HCT116 (cell line): ENCODE data around the gene NAA40. TPM values are rescaled to one million over a fixed set of nuclear protein-coding genes. Genes with fewer than 3 reads are reported as not detected.

Source experiments
- ATAC-seq: fragments of 200-7000 bp; cut with Tn5 transposase; 2 replicates; pipeline ENCODE4 v1.9.1; 2020; ENCODE audit warnings: mild to moderate bottlenecking, moderate library complexity
- BruUV-seq: library from RNA; stranded (reverse); fragments of 400-500 nt; replicated peaks from 2 replicates; lab custom pipeline; 2021; lab: Mats Ljungman, UMichigan
- CTCF ChIA-PET: fragments of 300-600 bp; sonication (Branson Sonifier 250); formaldehyde crosslinking; loops from one replicate; lab custom pipeline; 2021; ENCODE audit warnings: antibody characterized with exemption; lab: Charles Lee
- POLR2A ChIA-PET: fragments of 300-600, 350-600 bp; sonication (Branson Sonifier 250); formaldehyde crosslinking; loops from one replicate; lab custom pipeline; 2021; ENCODE audit warnings: antibody characterized with exemption; lab: Charles Lee
- RAD21 ChIA-PET, 2 experiments: fragments of 300-600 bp; sonication (Branson Sonifier 250); formaldehyde crosslinking; loops; one replicate each; lab custom pipeline; 2023; ENCODE audit warnings: low total read pairs in 2 of 2; ENCODE audit not compliant: uncharacterized antibody in 2 of 2, unreplicated experiment in 2 of 2, low non-redundant PET in 1 of 2; lab: Charles Lee
- DNase-seq: peaks from one replicate; pipeline ENCODE4 v3.0.0-alpha.2; 2010; ENCODE audit warnings: low read depth, low spot score
- H2AFZ ChIP-seq: fragments of 200-600 bp; shearing (Covaris generic), sonication (generic); 2 replicates; pipeline ENCODE4 v1.6.1; 2017; ENCODE audit warnings: low read depth, mixed run types, mixed read lengths, antibody characterized with exemption, low read length; ENCODE audit not compliant: poor library complexity, severe bottlenecking
- H3K27ac ChIP-seq: 2 replicates; pipeline ENCODE4 v1.5.1; 2012; ENCODE audit warnings: low read depth, low read length
- H3K27me3 ChIP-seq: fragments of 200-600 bp; sonication (generic); 2 replicates; pipeline ENCODE4 v1.6.1; 2016; ENCODE audit warnings: mixed run types, low read length, mixed read lengths; ENCODE audit not compliant: insufficient read depth
- H3K36me3 ChIP-seq, 2 experiments: fragments of 200-500 bp in 1 of 2; fragments of 200-600 bp in 1 of 2; sonication (Bioruptor generic) in 1 of 2; sonication (generic) in 1 of 2; 2 replicates each; pipeline versions ENCODE4 v1.5.1 to v1.6.1; 2014 to 2016; ENCODE audit warnings: low read length in 2 of 2, inconsistent platforms in 1 of 2, mixed read lengths in 1 of 2, mixed run types in 1 of 2; ENCODE audit not compliant: insufficient read depth in 2 of 2, control insufficient read depth in 1 of 2
- H3K4me1 ChIP-seq, 2 experiments: fragments of 200-600 bp in 1 of 2; sonication (generic) in 1 of 2; 2 replicates each; pipeline versions ENCODE4 v1.5.1 to v1.6.1; 2012 to 2017; ENCODE audit warnings: low read length in 2 of 2, inconsistent platforms in 1 of 2, mild to moderate bottlenecking in 1 of 2, mixed read lengths in 1 of 2, mixed run types in 1 of 2, moderate library complexity in 1 of 2; ENCODE audit not compliant: insufficient read depth in 2 of 2, control insufficient read depth in 1 of 2
- H3K4me2 ChIP-seq: fragments of 200-600 bp; sonication (generic); 2 replicates; pipeline ENCODE4 v1.6.1; 2017; ENCODE audit warnings: mixed run types, low read length, mixed read lengths
- H3K4me3 ChIP-seq, 2 experiments: fragments of 200-600 bp in 1 of 2; sonication (generic) in 1 of 2; replicated peaks in 1 of 2; 2 replicates each; pipeline ENCODE4 v1.5.1; 2011 to 2016; ENCODE audit warnings: low read length in 2 of 2, control low read depth in 1 of 2, low read depth in 1 of 2, mild to moderate bottlenecking in 1 of 2, mixed read lengths in 1 of 2, mixed run types in 1 of 2
- H3K79me2 ChIP-seq: fragments of 200-600 bp; sonication (generic); 2 replicates; pipeline ENCODE4 v1.6.1; 2017; ENCODE audit warnings: mild to moderate bottlenecking, mixed run types, low read length, moderate library complexity, mixed read lengths; ENCODE audit not compliant: insufficient read depth
- H3K9ac ChIP-seq: fragments of 200-600 bp; sonication (generic); 2 replicates; pipeline ENCODE4 v1.6.1; 2016; ENCODE audit warnings: low read length, mixed read lengths
- H3K9me2 ChIP-seq: fragments of 200-600 bp; sonication (generic), shearing (Covaris generic); 2 replicates; pipeline ENCODE4 v1.6.1; 2017; ENCODE audit warnings: mixed run types, mild to moderate bottlenecking, moderate library complexity; ENCODE audit not compliant: insufficient read depth
- H3K9me3 ChIP-seq, 2 experiments: fragments of 200-500 bp in 1 of 2; fragments of 200-600 bp in 1 of 2; sonication (Bioruptor generic) in 1 of 2; sonication (generic) in 1 of 2; 2 replicates each; pipeline ENCODE4 v1.6.1; 2014 to 2017; ENCODE audit warnings: low read length in 2 of 2, mixed read lengths in 2 of 2, inconsistent platforms in 1 of 2, low read depth in 1 of 2, mild to moderate bottlenecking in 1 of 2, mixed run types in 1 of 2, moderate library complexity in 1 of 2; ENCODE audit not compliant: control insufficient read depth in 1 of 2, insufficient read depth in 1 of 2
- H4K20me1 ChIP-seq: fragments of 200-600 bp; sonication (generic), shearing (Covaris generic); 2 replicates; pipeline ENCODE4 v1.6.1; 2017; ENCODE audit warnings: mixed run types, mild to moderate bottlenecking, moderate library complexity; ENCODE audit not compliant: insufficient read depth
- ATF3 ChIP-seq: IDR thresholded peaks from 2 replicates; pipeline ENCODE4 v1.6.1; 2012
- CBX3 ChIP-seq: IDR thresholded peaks from 2 replicates; pipeline ENCODE4 v1.6.1; 2012; ENCODE audit warnings: low read depth
- ELF1 ChIP-seq: IDR thresholded peaks from 2 replicates; pipeline ENCODE4 v1.6.1; 2012; ENCODE audit warnings: low read depth, borderline replicate concordance
- POLR2AphosphoS5 ChIP-seq: IDR thresholded peaks from 2 replicates; pipeline ENCODE4 v1.6.1; 2011; ENCODE audit warnings: mild to moderate bottlenecking, low read depth, low read length, moderate library complexity
- YY1 ChIP-seq: IDR thresholded peaks from 2 replicates; pipeline ENCODE4 v1.6.1; 2011; ENCODE audit warnings: low read length, low read depth, moderate library complexity, mild to moderate bottlenecking; ENCODE audit not compliant: insufficient replicate concordance; ENCODE audit errors: extremely low read depth
- ZFX ChIP-seq: fragments of 450-650 bp; IDR thresholded peaks from 2 replicates; pipeline ENCODE4 v1.6.1; 2017
- ZNF274 ChIP-seq: fragments of 200-500 bp; sonication (Bioruptor generic); IDR thresholded peaks from 2 replicates; pipeline ENCODE4 v1.6.1; 2014; ENCODE audit warnings: mild to moderate bottlenecking, low read depth, low read length, inconsistent platforms
- intact Hi-C: fragments of 100-400 bp; cut with micrococcal nuclease; formaldehyde crosslinking; loops from 2 replicates; pipeline ENCODE4 v1.10.0; 2022
- total RNA-seq: library from RNA; stranded (reverse); gene quantifications from one replicate; pipeline ENCODE4 v1.2.1, GENCODE V29; 2021; ENCODE audit not compliant: unreplicated experiment
- TF ChIP-seq, protein P1 (sequence below): IDR thresholded peaks from 2 replicates; pipeline ENCODE4 v1.6.1; 2012; ENCODE audit warnings: low read depth

Gene NAA40
- total RNA-seq, 1 experiment from 2014 or later = 25.3 TPM

DNA sequence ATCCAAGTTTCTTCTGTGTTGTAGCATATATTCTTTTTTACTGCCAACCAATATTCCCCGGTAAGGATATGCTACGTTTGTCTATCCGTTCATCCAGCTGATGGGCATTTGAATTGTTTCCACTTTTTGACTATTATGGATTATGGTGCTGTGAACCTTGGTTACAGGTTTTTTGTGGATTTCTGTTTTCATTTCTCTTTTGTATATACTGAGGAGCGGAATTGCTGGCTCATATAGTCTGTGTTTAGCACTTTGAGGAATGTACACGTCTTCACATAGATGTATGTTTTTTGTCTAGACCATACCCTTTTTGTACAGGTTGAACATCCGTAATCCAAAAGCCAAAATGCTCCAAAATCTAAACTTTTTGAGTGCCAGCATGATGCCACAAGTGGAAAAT is 45.4 kb upstream of the NAA40 start:
- Histone ChIP-seq H3K4me2 (no peak overlapping the region), H3K9me3 (no peaks in the 10 kb centered on the region), H4K20me1 (no peaks in the 10 kb centered on the region; the same call in 1 of the 2 replicates), H3K4me1 (peaks cover 4 to 7% of the 10 kb centered on the region in 2 experiments; a peak in 3 of 4 replicates), H2AFZ (no peak overlapping the region), H3K27ac (no peak overlapping the region), H3K4me3 (no peak overlapping the region), H3K9me2 (no peaks in the 10 kb centered on the region), H3K79me2 (peaks cover 59% of the 10 kb centered on the region), H3K36me3 (peaks cover 19 to 20% of the 10 kb centered on the region in 2 experiments; a peak in 3 of 4 replicates), H3K9ac (no peak overlapping the region), H3K27me3 (no peaks in the 10 kb centered on the region)
- intact Hi-C loops = no loop called here
- RAD21 ChIA-PET = no interaction called here
- no peak for ATAC-seq
- DNase-seq = no peak
- TF ChIP-seq POLR2AphosphoS5 = no peak
- TF ChIP-seq CBX3 = no peak
- no peak for TF ChIP-seq ELF1
- no peak for TF ChIP-seq ZNF274
- no peak for TF ChIP-seq ZFX
- no peak for TF ChIP-seq YY1
- no peak for TF ChIP-seq ATF3
- TF ChIP-seq, protein P1, sequence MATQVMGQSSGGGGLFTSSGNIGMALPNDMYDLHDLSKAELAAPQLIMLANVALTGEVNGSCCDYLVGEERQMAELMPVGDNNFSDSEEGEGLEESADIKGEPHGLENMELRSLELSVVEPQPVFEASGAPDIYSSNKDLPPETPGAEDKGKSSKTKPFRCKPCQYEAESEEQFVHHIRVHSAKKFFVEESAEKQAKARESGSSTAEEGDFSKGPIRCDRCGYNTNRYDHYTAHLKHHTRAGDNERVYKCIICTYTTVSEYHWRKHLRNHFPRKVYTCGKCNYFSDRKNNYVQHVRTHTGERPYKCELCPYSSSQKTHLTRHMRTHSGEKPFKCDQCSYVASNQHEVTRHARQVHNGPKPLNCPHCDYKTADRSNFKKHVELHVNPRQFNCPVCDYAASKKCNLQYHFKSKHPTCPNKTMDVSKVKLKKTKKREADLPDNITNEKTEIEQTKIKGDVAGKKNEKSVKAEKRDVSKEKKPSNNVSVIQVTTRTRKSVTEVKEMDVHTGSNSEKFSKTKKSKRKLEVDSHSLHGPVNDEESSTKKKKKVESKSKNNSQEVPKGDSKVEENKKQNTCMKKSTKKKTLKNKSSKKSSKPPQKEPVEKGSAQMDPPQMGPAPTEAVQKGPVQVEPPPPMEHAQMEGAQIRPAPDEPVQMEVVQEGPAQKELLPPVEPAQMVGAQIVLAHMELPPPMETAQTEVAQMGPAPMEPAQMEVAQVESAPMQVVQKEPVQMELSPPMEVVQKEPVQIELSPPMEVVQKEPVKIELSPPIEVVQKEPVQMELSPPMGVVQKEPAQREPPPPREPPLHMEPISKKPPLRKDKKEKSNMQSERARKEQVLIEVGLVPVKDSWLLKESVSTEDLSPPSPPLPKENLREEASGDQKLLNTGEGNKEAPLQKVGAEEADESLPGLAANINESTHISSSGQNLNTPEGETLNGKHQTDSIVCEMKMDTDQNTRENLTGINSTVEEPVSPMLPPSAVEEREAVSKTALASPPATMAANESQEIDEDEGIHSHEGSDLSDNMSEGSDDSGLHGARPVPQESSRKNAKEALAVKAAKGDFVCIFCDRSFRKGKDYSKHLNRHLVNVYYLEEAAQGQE = no peak
- no TSS peak for BruUV-seq
- POLR2A ChIA-PET = no interaction called here
- CTCF ChIA-PET = no interaction called here
